ENCODE measurements around the gene MSMO1. TPM values are rescaled to one million over a fixed set of nuclear protein-coding genes. Genes with fewer than 3 reads are reported as not detected.
A peak's percentile ranks its signal among the peaks of the same experiment; 100 is the strongest.

The MSMO1 gene
- total and polyA plus RNA-seq, 12 donors = 3.7 to 15.1 (median 9.0) TPM

DNA sequence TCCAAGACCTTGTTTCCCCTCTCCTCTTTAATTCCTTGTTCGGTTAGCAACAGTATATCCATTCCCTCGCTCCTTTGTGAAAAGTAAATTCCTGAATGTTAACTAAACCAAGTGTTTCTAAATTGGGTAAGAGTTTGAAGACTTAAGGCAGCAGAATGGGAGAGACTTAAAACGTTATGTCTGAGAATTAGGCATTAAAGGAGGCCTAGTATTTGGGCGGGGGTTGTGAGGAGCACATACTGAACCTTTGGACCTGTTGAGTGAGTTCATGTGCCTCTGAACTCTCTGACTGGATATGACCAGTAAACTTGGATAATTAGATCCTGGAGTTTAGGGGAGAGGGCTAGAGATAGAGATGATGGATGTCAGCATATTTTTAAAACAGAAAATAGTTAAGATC, 1.2 kb downstream of the MSMO1 start:
- no peak for ATAC-seq
- TF ChIP-seq, protein P1, sequence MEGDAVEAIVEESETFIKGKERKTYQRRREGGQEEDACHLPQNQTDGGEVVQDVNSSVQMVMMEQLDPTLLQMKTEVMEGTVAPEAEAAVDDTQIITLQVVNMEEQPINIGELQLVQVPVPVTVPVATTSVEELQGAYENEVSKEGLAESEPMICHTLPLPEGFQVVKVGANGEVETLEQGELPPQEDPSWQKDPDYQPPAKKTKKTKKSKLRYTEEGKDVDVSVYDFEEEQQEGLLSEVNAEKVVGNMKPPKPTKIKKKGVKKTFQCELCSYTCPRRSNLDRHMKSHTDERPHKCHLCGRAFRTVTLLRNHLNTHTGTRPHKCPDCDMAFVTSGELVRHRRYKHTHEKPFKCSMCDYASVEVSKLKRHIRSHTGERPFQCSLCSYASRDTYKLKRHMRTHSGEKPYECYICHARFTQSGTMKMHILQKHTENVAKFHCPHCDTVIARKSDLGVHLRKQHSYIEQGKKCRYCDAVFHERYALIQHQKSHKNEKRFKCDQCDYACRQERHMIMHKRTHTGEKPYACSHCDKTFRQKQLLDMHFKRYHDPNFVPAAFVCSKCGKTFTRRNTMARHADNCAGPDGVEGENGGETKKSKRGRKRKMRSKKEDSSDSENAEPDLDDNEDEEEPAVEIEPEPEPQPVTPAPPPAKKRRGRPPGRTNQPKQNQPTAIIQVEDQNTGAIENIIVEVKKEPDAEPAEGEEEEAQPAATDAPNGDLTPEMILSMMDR (IDR thresholded peaks at IDR 0.05) = no peak
- Histone ChIP-seq H3K36me3 (peaks cover 0 to 13% (median 0%) of the 10 kb centered on the region in 9 donors), H3K4me3 (peak overlapping the region in 8 of 10 donors; percentile 65 to 96 (median 86)), H3K27me3 (no peaks in the 10 kb centered on the region), H3K4me1 (peaks cover 2 to 40% (median 18%) of the 10 kb centered on the region in 9 donors), H3K9me3 (no peaks in the 10 kb centered on the region), H3K27ac (peak overlapping the region in 1 of 10 donors; percentile 87)
- no peak for DNase-seq
- intact Hi-C loops (cut with DNase I) = loop anchor here in 9 of 10 donors (5.0 to 10.0 kb wide), 2 partner anchors 121 to 124 kb away; partner anchors contain the start of gene KLHL2 (in 9 of the 9)
- WGBS, 2 donors = 42 to 47% methylated on average over 4 of the region's 4 CpGs

DNA sequence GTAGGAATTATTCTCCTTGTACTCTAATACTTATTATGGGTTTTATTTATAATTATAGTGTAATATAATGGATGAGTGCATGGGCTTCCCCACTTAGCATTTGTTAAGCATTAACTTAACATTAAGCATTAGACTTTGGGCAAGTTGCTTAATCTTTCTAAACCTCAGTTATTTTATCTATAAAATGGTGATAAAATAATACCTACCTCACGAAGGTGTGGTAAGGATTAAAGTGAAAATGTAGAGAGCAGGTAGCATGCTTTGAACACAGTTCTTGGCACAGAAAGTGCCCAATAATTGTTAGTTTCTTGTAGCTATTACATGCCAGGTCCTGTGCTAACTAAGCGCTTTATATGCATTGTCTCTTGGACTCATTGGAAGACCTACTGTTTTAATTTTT, 2.6 kb downstream of the MSMO1 start:
- H3K27me3 ChIP-seq = no peaks in the 10 kb centered on the region
- intact Hi-C loops (cut with DNase I) = no loop called here
- H3K4me3 ChIP-seq = no peak overlapping the region
- H3K4me1 ChIP-seq = peaks cover 2 to 40% (median 18%) of the 10 kb centered on the region in 9 donors
- no peak for DNase-seq
- H3K36me3 ChIP-seq = peaks cover 0 to 24% (median 0%) of the 10 kb centered on the region in 9 donors
- H3K9me3 ChIP-seq = no peaks in the 10 kb centered on the region
- 96% methylated on average over 2 of the region's 2 CpGs for WGBS, 2 donors
- ATAC-seq = no peak
- no peak overlapping the region for H3K27ac ChIP-seq
- TF ChIP-seq, protein P1 (IDR thresholded peaks at IDR 0.05) = no peak

DNA sequence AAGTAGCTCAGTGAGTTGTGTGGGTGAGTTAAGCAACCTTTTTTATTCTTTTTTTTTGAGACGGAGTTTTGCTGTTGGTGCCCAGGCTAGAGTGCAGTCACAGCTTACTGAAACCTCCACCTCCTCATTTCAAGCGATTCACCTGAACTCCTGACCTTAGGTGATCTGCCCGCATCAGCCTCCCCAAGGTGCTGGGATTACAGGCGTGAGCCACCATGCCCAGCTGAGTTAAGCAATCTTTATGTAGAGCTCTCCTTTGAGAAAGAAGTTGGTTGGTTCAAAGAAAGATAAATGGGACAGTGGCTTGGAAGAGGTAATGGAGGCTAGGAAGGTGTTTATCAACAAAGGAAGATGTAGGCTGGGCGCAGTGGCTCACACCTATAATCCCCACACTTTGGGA, 3.2 kb downstream of the MSMO1 start:
- intact Hi-C loops (cut with DNase I) = no loop called here
- Histone ChIP-seq H3K4me1 (peaks cover 2 to 35% (median 18%) of the 10 kb centered on the region in 9 donors), H3K9me3 (no peaks in the 10 kb centered on the region), H3K27me3 (no peaks in the 10 kb centered on the region), H3K27ac (no peak overlapping the region), H3K36me3 (peaks cover 0 to 29% (median 0%) of the 10 kb centered on the region in 9 donors), H3K4me3 (no peak overlapping the region)
- ATAC-seq (no peak), DNase-seq (no peak)
- TF ChIP-seq, protein P1 (IDR thresholded peaks at IDR 0.05) = no peak
- 90 to 91% methylated on average over 5 of the region's 5 CpGs for WGBS, 2 donors

DNA sequence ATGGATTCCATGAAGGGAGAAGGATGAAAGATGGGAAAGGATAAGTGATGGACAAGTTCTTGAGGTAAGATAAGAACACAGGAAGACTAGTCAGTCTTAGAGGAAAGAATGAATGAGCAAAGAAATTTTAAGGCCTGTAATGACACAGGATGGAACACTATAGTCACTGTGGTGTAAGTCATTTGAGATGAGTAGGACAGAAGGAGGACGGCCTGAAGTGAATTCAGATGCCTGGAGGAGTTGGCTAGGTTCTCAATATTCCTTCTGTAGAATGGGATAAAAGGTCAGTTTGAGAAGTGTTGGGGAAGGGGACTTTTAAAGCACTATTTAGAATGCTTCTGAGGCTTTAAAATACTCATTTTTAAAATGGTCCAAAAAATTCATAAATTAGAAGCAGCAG, 3.9 kb downstream of the MSMO1 start:
- Histone ChIP-seq H3K36me3 (peaks cover 0 to 29% (median 0%) of the 10 kb centered on the region in 9 donors), H3K4me1 (peaks cover 2 to 28% (median 15%) of the 10 kb centered on the region in 9 donors), H3K27me3 (no peaks in the 10 kb centered on the region), H3K9me3 (no peaks in the 10 kb centered on the region), H3K27ac (no peak overlapping the region), H3K4me3 (no peak overlapping the region)
- WGBS, 2 donors = 89 to 100% methylated on average over 1 of the region's 1 CpG
- ATAC-seq = no peak
- intact Hi-C loops (cut with DNase I) = no loop called here
- no peak for DNase-seq
- TF ChIP-seq, protein P1 (IDR thresholded peaks at IDR 0.05) = no peak
